PC-9 (cell line): ENCODE data around the gene KBTBD13. TPM values are rescaled to one million over a fixed set of nuclear protein-coding genes. Genes with fewer than 3 reads are reported as not detected.

Experiments used
- BruUV-seq: library from RNA; stranded (reverse); fragments of 400-500 nt; replicated peaks from 2 replicates; lab custom pipeline; 2021; lab: Mats Ljungman, UMichigan
- CTCF ChIA-PET: fragments of 300-600 bp; sonication (Branson Sonifier 250); formaldehyde crosslinking; loops from one replicate; lab custom pipeline; 2022; ENCODE audit warnings: antibody characterized with exemption; lab: Charles Lee
- POLR2A ChIA-PET: fragments of 300-600 bp; sonication (Branson Sonifier 250); formaldehyde crosslinking; loops from one replicate; lab custom pipeline; 2022; ENCODE audit warnings: antibody characterized with exemption; ENCODE audit not compliant: unreplicated experiment; lab: Charles Lee
- DNase-seq, 2 experiments: peaks; one replicate each; pipeline versions ENCODE4 v3.0.0 to v3.0.0-alpha.2; 2015 to 2022; ENCODE audit warnings: mixed read lengths in 1 of 2
- H2AFZ ChIP-seq: fragments of 200-600 bp; sonication (generic); 2 replicates; pipeline ENCODE4 v1.8.1; 2017; ENCODE audit warnings: antibody characterized with exemption
- H3F3A ChIP-seq: fragments of 200-600 bp; sonication (generic); 2 replicates; pipeline ENCODE4 v1.8.1; 2017; ENCODE audit warnings: antibody characterized with exemption, mild to moderate bottlenecking, low read depth; ENCODE audit not compliant: insufficient read depth
- H3K27ac ChIP-seq: fragments of 200-600 bp; sonication (generic); 2 replicates; pipeline ENCODE4 v1.6.1; 2016; ENCODE audit warnings: mixed run types
- H3K27me3 ChIP-seq: fragments of 200-600 bp; sonication (generic); 2 replicates; pipeline ENCODE4 v1.6.1; 2016; ENCODE audit warnings: low read depth, mixed run types; ENCODE audit not compliant: insufficient read depth
- H3K36me3 ChIP-seq: fragments of 200-600 bp; sonication (generic); 2 replicates; pipeline ENCODE4 v1.6.1; 2016; ENCODE audit warnings: low read depth, mixed run types
- H3K4me1 ChIP-seq: fragments of 200-600 bp; sonication (generic); replicated peaks from 2 replicates; pipeline ENCODE4 v1.6.1; 2016; ENCODE audit warnings: mixed run types; ENCODE audit not compliant: insufficient read depth
- H3K4me2 ChIP-seq: fragments of 200-600 bp; sonication (generic); 2 replicates; pipeline ENCODE4 v1.6.1; 2017; ENCODE audit warnings: mixed run types
- H3K4me3 ChIP-seq: fragments of 200-600 bp; sonication (generic); 2 replicates; pipeline ENCODE4 v1.6.1; 2016; ENCODE audit warnings: mixed run types
- H3K79me2 ChIP-seq: fragments of 200-600 bp; sonication (generic); 2 replicates; pipeline ENCODE4 v1.6.1; 2017; ENCODE audit warnings: low read depth, mixed run types
- H3K9me2 ChIP-seq: fragments of 200-600 bp; sonication (generic); 2 replicates; pipeline ENCODE4 v1.8.1; 2017; ENCODE audit warnings: mild to moderate bottlenecking; ENCODE audit not compliant: insufficient read depth
- H3K9me3 ChIP-seq: fragments of 200-600 bp; sonication (generic); 2 replicates; pipeline ENCODE4 v1.8.1; 2016; ENCODE audit warnings: low read depth; ENCODE audit not compliant: insufficient read depth
- H4K20me1 ChIP-seq: fragments of 200-600 bp; sonication (generic); 2 replicates; pipeline ENCODE4 v1.8.1; 2017; ENCODE audit not compliant: insufficient read depth
- EZH2 ChIP-seq: fragments of 200-600 bp; sonication (generic); IDR thresholded peaks from 2 replicates; pipeline ENCODE4 v1.8.0; 2017; ENCODE audit warnings: antibody characterized with exemption, low read depth
- intact Hi-C: fragments of 100-400 bp; cut with micrococcal nuclease; formaldehyde crosslinking; loops from one replicate; pipeline ENCODE4 v1.10.0; 2022; ENCODE audit not compliant: unreplicated experiment
- total RNA-seq: library from RNA; stranded (reverse); gene quantifications from 2 replicates; pipeline ENCODE4 v1.2.3, GENCODE V29; 2021
- TF ChIP-seq, protein P1 (sequence below): fragments of 200-600 bp; sonication (generic); conservative IDR thresholded peaks from 2 replicates; pipeline ENCODE4 v1.6.1; 2017; ENCODE audit warnings: mixed run types, antibody characterized with exemption, mild to moderate bottlenecking, moderate library complexity

Gene KBTBD13
- total RNA-seq, 1 experiment from 2014 or later: not detected

DNA sequence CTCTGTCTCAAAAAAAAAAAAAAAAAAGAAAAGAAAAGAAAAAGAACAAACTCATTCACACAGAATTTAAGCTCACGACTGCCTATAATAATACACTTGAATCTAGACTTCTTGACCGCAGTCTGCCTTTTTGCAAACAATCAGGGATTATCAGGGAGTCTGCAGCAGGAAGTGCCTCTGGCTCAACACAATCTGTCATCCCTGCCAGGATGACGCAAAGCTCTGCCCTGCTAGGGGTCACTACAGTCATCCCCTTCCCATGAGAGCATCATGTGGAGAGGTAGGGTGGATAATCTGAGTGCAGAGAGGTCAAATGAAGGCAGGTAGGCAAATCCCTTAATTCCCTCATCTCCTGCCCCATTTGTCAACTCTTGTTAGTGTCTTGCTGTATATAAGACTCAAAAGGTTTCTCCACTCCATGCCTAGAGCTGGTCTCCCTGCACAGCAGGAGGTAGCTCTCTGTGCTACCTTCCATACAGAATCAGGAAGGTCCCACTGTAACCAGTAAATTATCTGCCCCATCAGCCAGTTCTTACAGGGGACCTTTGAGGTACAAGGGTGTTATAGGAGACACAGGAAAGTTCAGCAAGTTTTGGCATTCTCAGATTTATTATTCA is 34.2 kb downstream of the KBTBD13 start:
- Histone ChIP-seq H4K20me1 (no peaks in the 10 kb centered on the region), H2AFZ (no peak overlapping the region), H3K4me1 (no peaks in the 10 kb centered on the region), H3F3A (no peaks in the 10 kb centered on the region), H3K4me3 (no peak overlapping the region), H3K27ac (no peak overlapping the region), H3K4me2 (no peak overlapping the region), H3K36me3 (no peaks in the 10 kb centered on the region; the same call in 1 of the 2 replicates), H3K9me2 (no peaks in the 10 kb centered on the region), H3K9me3 (no peaks in the 10 kb centered on the region), H3K27me3 (no peaks in the 10 kb centered on the region), H3K79me2 (no peaks in the 10 kb centered on the region)
- intact Hi-C loops: no loop called here
- ChIA-PET CTCF (interaction anchor here (0.6 kb wide), 1 partner anchor 58 kb away, joined by 7 read pairs; no protein-coding TSS in a partner anchor), POLR2A (no interaction called here)
- TF ChIP-seq, protein P1, sequence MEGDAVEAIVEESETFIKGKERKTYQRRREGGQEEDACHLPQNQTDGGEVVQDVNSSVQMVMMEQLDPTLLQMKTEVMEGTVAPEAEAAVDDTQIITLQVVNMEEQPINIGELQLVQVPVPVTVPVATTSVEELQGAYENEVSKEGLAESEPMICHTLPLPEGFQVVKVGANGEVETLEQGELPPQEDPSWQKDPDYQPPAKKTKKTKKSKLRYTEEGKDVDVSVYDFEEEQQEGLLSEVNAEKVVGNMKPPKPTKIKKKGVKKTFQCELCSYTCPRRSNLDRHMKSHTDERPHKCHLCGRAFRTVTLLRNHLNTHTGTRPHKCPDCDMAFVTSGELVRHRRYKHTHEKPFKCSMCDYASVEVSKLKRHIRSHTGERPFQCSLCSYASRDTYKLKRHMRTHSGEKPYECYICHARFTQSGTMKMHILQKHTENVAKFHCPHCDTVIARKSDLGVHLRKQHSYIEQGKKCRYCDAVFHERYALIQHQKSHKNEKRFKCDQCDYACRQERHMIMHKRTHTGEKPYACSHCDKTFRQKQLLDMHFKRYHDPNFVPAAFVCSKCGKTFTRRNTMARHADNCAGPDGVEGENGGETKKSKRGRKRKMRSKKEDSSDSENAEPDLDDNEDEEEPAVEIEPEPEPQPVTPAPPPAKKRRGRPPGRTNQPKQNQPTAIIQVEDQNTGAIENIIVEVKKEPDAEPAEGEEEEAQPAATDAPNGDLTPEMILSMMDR: no peak
- TF ChIP-seq EZH2: no peak
- BruUV-seq: no TSS peak
- DNase-seq: no peak

GRCh38 chr15:65115086-65115485 is 38.5 kb downstream of the KBTBD13 start, which contains the start of gene UBAP1L:
Gene UBAP1L (minus strand): TSS chr15:65115200. CDS start chr15:65106215, 8,985 bp downstream.
- no peaks in the 10 kb centered on the region for H3K9me3 ChIP-seq
- no peaks in the 10 kb centered on the region for H3K9me2 ChIP-seq
- no peak within 1 kb of the TSS for H3K4me2 ChIP-seq
- no peak within 1 kb of the TSS for H2AFZ ChIP-seq
- intact Hi-C loops: no loop called here
- no peaks in the 10 kb centered on the region for H3K79me2 ChIP-seq
- H3F3A ChIP-seq: no peaks in the 10 kb centered on the region
- H3K36me3 ChIP-seq: no peaks in the 10 kb centered on the region; the same call in 1 of the 2 replicates
- H3K4me1 ChIP-seq: no peaks in the 10 kb centered on the region
- no peaks in the 10 kb centered on the region for H4K20me1 ChIP-seq
- no peak within 1 kb of the TSS for H3K4me3 ChIP-seq
- CTCF ChIA-PET: no interaction called here
- no peaks in the 10 kb centered on the region for H3K27me3 ChIP-seq
- H3K27ac ChIP-seq: no peak within 1 kb of the TSS
- POLR2A ChIA-PET: no interaction called here
- BruUV-seq: no TSS peak
- TF ChIP-seq EZH2: no peak
- TF ChIP-seq, protein P1: no peak
- DNase-seq: no peak

DNA sequence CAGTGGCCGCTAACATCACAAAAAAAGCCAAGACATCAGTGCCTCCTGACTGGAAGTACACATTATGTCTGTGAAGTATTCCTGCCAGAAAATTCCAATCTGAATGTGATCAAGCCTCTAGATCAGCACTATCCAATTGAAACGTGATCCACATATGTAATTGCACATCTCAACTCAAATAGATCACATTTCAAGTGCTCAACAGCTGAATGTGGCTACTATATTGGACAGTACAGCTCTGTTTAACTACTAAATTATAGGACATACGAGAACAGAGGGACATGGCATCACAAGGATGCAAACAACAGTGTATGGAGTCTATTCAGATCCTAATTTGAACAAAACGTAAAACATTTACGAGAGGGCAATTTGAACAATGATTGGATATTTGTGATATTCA is 39.0 kb downstream of the KBTBD13 start:
- Histone ChIP-seq H2AFZ (no peak overlapping the region), H3K27me3 (no peaks in the 10 kb centered on the region), H3K79me2 (no peaks in the 10 kb centered on the region), H3K36me3 (no peaks in the 10 kb centered on the region; the same call in 1 of the 2 replicates), H3K9me2 (no peaks in the 10 kb centered on the region), H3K4me3 (no peak overlapping the region), H3K27ac (no peak overlapping the region), H3K4me2 (no peak overlapping the region), H4K20me1 (no peaks in the 10 kb centered on the region), H3K4me1 (no peaks in the 10 kb centered on the region), H3K9me3 (no peaks in the 10 kb centered on the region), H3F3A (no peaks in the 10 kb centered on the region)
- TF ChIP-seq, protein P1: no peak
- no peak for TF ChIP-seq EZH2
- CTCF ChIA-PET: no interaction called here
- intact Hi-C loops: no loop called here
- POLR2A ChIA-PET: interaction anchor here (0.5 kb wide), 1 partner anchor 8 kb away, joined by 12 read pairs; no protein-coding TSS in a partner anchor
- no TSS peak for BruUV-seq
- DNase-seq: no peak

Other genes with a start within 250 kb of the KBTBD13 start
- 7.5 and 7.9 TPM in 2 replicates for gene PLEKHO2, start 234.8 kb upstream of the KBTBD13 start, total RNA-seq
- 14.2 and 17.5 TPM in 2 replicates for gene ANKDD1A, start 164.8 kb upstream of the KBTBD13 start, total RNA-seq
- 88.3 and 91.7 TPM in 2 replicates for gene SPG21, start 86.8 kb upstream of the KBTBD13 start, total RNA-seq
- 16.0 and 24.9 TPM in 2 replicates for gene MTFMT, start 47.1 kb upstream of the KBTBD13 start, total RNA-seq
- not detected in 2 replicates for gene SLC51B, start 31.4 kb upstream of the KBTBD13 start, total RNA-seq
- not detected in 2 replicates for gene RASL12, start 8.8 kb upstream of the KBTBD13 start, total RNA-seq
- 2.5 and 3.1 TPM in 2 replicates for gene UBAP1L, start 38.5 kb downstream of the KBTBD13 start, total RNA-seq
- gene PDCD7, start 57.1 kb downstream of the KBTBD13 start, total RNA-seq: 29.1 and 31.4 TPM in 2 replicates
- 41.0 and 44.1 TPM in 2 replicates for gene CLPX, start 108.6 kb downstream of the KBTBD13 start, total RNA-seq
- gene CILP, start 134.7 kb downstream of the KBTBD13 start, total RNA-seq: 0.07 and 0.08 TPM in 2 replicates
- gene PARP16, start 210.1 kb downstream of the KBTBD13 start, total RNA-seq: 12.3 TPM in 2 replicates
- gene RNU5A-1, start 219.3 kb downstream of the KBTBD13 start, total RNA-seq: not detected in 2 replicates
- not detected in 2 replicates for gene RNU5B-1, start 227.9 kb downstream of the KBTBD13 start, total RNA-seq